ENCODE data around the gene TSPAN3. TPM values are rescaled to one million over a fixed set of nuclear protein-coding genes. Genes with fewer than 3 reads are reported as not detected.

The TSPAN3 gene
- total and polyA plus RNA-seq, 4 experiments from 2014 or later = 13.3 to 35.9 (median 25.0) TPM

- Mint-ChIP-seq H3K27me3 (no peaks in the 10 kb centered on the region), H3K9me3 (no peaks in the 10 kb centered on the region), H3K4me3 (peak overlapping the region in 7 of 8 donors; percentile 13 to 84 (median 59)), H3K36me3 (peaks cover 11 to 58% of the 10 kb centered on the region in 2 donors), H3K27ac (peak overlapping the region; percentile 60 to 95 (median 90)), H3K4me1 (peaks cover 60 to 98% (median 82%) of the 10 kb centered on the region in 4 donors)
- Histone ChIP-seq H3K27me3 (ENCODE audit: insufficient read depth, low read length) (no peaks in the 10 kb centered on the region), H3K36me3 (ENCODE audit: insufficient read depth, low read length) (peaks cover 13% of the 10 kb centered on the region), H3K27ac (ENCODE audit: low read depth, low read length) (peak overlapping the region; percentile 68), H3K4me1 (ENCODE audit: insufficient read depth, low read length) (peaks cover 99% of the 10 kb centered on the region), H3K9me3 (ENCODE audit: control insufficient read depth in 1 of 2, low read length in 2 of 2) (no peaks in the 10 kb centered on the region), H3K4me3 (ENCODE audit: low read length in 2 of 2) (no peak overlapping the region)
- POLR2A ChIA-PET (ENCODE audit: partially characterized antibody) = interaction anchor here (1.1 to 9.4 kb wide), 2 partner anchors 13 to 17 kb away, joined by 5 to 472 read pairs; no protein-coding TSS in a partner anchor
- CTCF ChIA-PET (ENCODE audit: partially characterized antibody) = interaction anchor here (1.0 to 2.0 kb wide), 3 partner anchors 21 to 27 kb away, joined by 3 to 8 read pairs (median 4); no protein-coding TSS in a partner anchor
- no peak for DNase-seq
- intact Hi-C loops (cut with micrococcal nuclease) = no loop called here
Observed at GRCh38 chr15:77001351-77001750, 69.6 kb downstream of the TSPAN3 start.

GRCh38 chr15:76999996-77000395 lies 70.9 kb downstream of the TSPAN3 start:
- CTCF ChIA-PET (ENCODE audit: partially characterized antibody) = interaction anchor here (2.0 kb wide), 1 partner anchor 26 kb away, joined by 8 read pairs; no protein-coding TSS in a partner anchor
- POLR2A ChIA-PET (ENCODE audit: partially characterized antibody) = interaction anchor here (1.0 to 9.4 kb wide), 2 partner anchors 18 to 25 kb away, joined by 4 to 472 read pairs; no protein-coding TSS in a partner anchor
- H3K36me3 ChIP-seq (ENCODE audit: insufficient read depth, low read length) = peaks cover 13% of the 10 kb centered on the region
- intact Hi-C loops (cut with micrococcal nuclease) = no loop called here
- H3K27me3 ChIP-seq (ENCODE audit: insufficient read depth, low read length) = no peaks in the 10 kb centered on the region
- H3K9me3 Mint-ChIP-seq = no peaks in the 10 kb centered on the region
- no peak overlapping the region for H3K4me3 ChIP-seq (ENCODE audit: low read length in 2 of 2)
- peak in 1 of 5 donors; percentile 59 for DNase-seq
- peak overlapping the region; percentile 57 to 97 (median 76) for H3K27ac Mint-ChIP-seq
- no peaks in the 10 kb centered on the region for H3K27me3 Mint-ChIP-seq
- H3K9me3 ChIP-seq (ENCODE audit: control insufficient read depth in 1 of 2, low read length in 2 of 2) = no peaks in the 10 kb centered on the region
- H3K27ac ChIP-seq (ENCODE audit: low read depth, low read length) = peak overlapping the region; percentile 79
- H3K4me1 ChIP-seq (ENCODE audit: insufficient read depth, low read length) = peaks cover 85% of the 10 kb centered on the region
- H3K36me3 Mint-ChIP-seq = peaks cover 11 to 52% of the 10 kb centered on the region in 2 donors
- peaks cover 51 to 95% (median 73%) of the 10 kb centered on the region in 4 donors for H3K4me1 Mint-ChIP-seq
- H3K4me3 Mint-ChIP-seq = peak overlapping the region in 7 of 8 donors; percentile 21 to 97 (median 48)

DNA sequence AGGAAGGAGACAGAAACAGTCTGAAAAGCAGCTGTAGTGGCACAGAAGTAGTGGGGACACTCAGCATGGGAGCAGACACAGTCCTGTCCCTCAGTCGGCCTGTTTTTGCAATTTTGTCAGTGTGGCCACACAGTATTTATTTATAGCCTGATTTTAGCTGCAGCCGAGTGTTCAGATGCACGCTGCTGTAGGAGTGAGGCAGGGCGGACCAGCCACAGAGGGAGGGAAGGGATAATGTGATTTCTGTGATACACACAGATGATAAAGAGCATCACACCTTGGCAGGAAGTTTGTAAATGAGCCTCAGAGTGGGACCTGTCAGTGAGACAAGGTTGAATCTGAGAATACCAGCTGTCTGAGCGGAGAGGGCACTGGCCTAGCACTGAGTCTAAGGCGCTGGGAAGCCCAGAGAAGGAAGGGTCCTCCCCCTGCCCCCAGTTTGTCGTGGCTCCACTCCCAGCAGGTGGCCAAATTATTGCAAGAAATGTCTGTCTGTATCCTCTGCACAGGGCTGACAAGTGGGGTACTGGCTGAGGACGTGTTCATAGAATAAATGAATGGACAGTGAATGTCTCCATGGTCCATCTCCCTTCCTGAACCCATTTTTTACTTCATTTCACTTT lies 72.1 kb downstream of the TSPAN3 start:
- Histone ChIP-seq H3K9me3 (ENCODE audit: control insufficient read depth in 1 of 2, low read length in 2 of 2) (no peaks in the 10 kb centered on the region), H3K27me3 (ENCODE audit: insufficient read depth, low read length) (no peaks in the 10 kb centered on the region), H3K27ac (ENCODE audit: low read depth, low read length) (peak overlapping the region; percentile 79), H3K4me1 (ENCODE audit: insufficient read depth, low read length) (peaks cover 84% of the 10 kb centered on the region), H3K36me3 (ENCODE audit: insufficient read depth, low read length) (peaks cover 13% of the 10 kb centered on the region), H3K4me3 (ENCODE audit: low read length in 2 of 2) (peak overlapping the region in 1 of 2 donors; percentile 94)
- CTCF ChIA-PET (ENCODE audit: partially characterized antibody) = interaction anchor here (0.8 to 6.6 kb wide), 6 partner anchors 8 to 545 kb away, joined by 3 to 69 read pairs (median 8); no protein-coding TSS in a partner anchor
- H3K4me1 Mint-ChIP-seq = peaks cover 48 to 95% (median 72%) of the 10 kb centered on the region in 4 donors
- peak; percentile 16 to 63 (median 32) for DNase-seq
- intact Hi-C loops (cut with micrococcal nuclease) = no loop called here
- peaks cover 7 to 47% of the 10 kb centered on the region in 2 donors for H3K36me3 Mint-ChIP-seq
- H3K9me3 Mint-ChIP-seq = no peaks in the 10 kb centered on the region
- peak overlapping the region; percentile 56 to 97 (median 96) for H3K4me3 Mint-ChIP-seq
- peak overlapping the region; percentile 65 to 97 (median 92) for H3K27ac Mint-ChIP-seq
- POLR2A ChIA-PET (ENCODE audit: partially characterized antibody) = interaction anchor here (0.9 to 9.4 kb wide), 6 partner anchors 7 to 67 kb away, joined by 3 to 472 read pairs (median 34); partner anchors contain the start of gene RCN2
- no peaks in the 10 kb centered on the region for H3K27me3 Mint-ChIP-seq

- Histone ChIP-seq H3K27ac (ENCODE audit: low read depth, low read length) (peak overlapping the region; percentile 79), H3K27me3 (ENCODE audit: insufficient read depth, low read length) (no peaks in the 10 kb centered on the region), H3K36me3 (ENCODE audit: insufficient read depth, low read length) (peaks cover 13% of the 10 kb centered on the region), H3K4me1 (ENCODE audit: insufficient read depth, low read length) (peaks cover 71% of the 10 kb centered on the region), H3K9me3 (ENCODE audit: control insufficient read depth in 1 of 2, low read length in 2 of 2) (no peaks in the 10 kb centered on the region), H3K4me3 (ENCODE audit: low read length in 2 of 2) (peak overlapping the region; percentile 94 to 96)
- POLR2A ChIA-PET (ENCODE audit: partially characterized antibody) = interaction anchor here (0.9 to 9.4 kb wide), 17 partner anchors 9 to 95 kb away, joined by 3 to 472 read pairs (median 4); partner anchors contain the start of genes RCN2, SCAPER and TSPAN3
- intact Hi-C loops (cut with micrococcal nuclease) = loop anchor here (2.0 kb wide), 1 partner anchor 24 kb away; no protein-coding TSS in a partner anchor
- CTCF ChIA-PET (ENCODE audit: partially characterized antibody) = interaction anchor here (0.9 to 6.6 kb wide), 6 partner anchors 9 to 27 kb away, joined by 5 to 69 read pairs (median 20); no protein-coding TSS in a partner anchor
- Mint-ChIP-seq H3K4me3 (peak overlapping the region; percentile 94 to 97 (median 96)), H3K27me3 (no peaks in the 10 kb centered on the region), H3K27ac (peak overlapping the region; percentile 76 to 97 (median 92)), H3K4me1 (peaks cover 42 to 95% (median 64%) of the 10 kb centered on the region in 4 donors), H3K9me3 (peaks cover 0 to 2% (median 0%) of the 10 kb centered on the region in 8 donors), H3K36me3 (peaks cover 7 to 30% of the 10 kb centered on the region in 2 donors)
- DNase-seq = peak; percentile 43 to 81 (median 55)
Observed at GRCh38 chr15:76996526-76997401, 74.1 kb downstream of the TSPAN3 start.

DNA sequence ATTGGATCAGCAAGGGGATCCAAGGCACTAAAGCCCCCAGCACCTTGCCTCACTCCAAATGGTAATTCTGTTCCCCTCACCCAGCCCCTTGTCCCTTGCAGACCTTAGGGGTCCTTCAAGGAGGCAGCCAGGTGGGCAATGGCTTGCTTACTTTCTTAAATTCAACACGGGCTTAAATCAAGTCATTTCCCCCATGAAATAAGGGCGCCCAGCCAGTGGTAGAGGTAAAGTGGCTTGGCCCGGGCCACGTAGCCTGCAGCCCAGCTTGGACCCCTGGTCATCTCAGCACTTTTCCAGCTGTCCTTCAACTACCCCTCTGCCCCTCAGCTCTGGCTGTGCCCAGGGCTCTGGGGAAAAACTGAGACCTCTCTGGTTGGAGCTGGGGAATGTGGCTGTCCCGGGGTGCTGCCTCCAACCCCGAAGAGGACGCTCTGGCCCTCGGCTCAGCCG lies 74.8 kb downstream of the TSPAN3 start:
- peaks cover 4 to 27% of the 10 kb centered on the region in 2 donors for H3K36me3 Mint-ChIP-seq
- H3K4me3 ChIP-seq (ENCODE audit: low read length in 2 of 2) = peak overlapping the region; percentile 94 to 96
- H3K4me1 ChIP-seq (ENCODE audit: insufficient read depth, low read length) = peaks cover 65% of the 10 kb centered on the region
- peaks cover 12% of the 10 kb centered on the region for H3K36me3 ChIP-seq (ENCODE audit: insufficient read depth, low read length)
- peak overlapping the region; percentile 94 to 97 (median 96) for H3K4me3 Mint-ChIP-seq
- H3K27ac ChIP-seq (ENCODE audit: low read depth, low read length) = peak overlapping the region; percentile 79
- peak overlapping the region; percentile 92 to 97 (median 96) for H3K27ac Mint-ChIP-seq
- no peaks in the 10 kb centered on the region for H3K27me3 Mint-ChIP-seq
- POLR2A ChIA-PET (ENCODE audit: partially characterized antibody) = interaction anchor here (0.9 to 9.4 kb wide), 16 partner anchors 9 to 95 kb away, joined by 3 to 472 read pairs (median 5); partner anchors contain the start of genes RCN2, SCAPER and TSPAN3
- H3K9me3 Mint-ChIP-seq = peaks cover 0 to 2% (median 0%) of the 10 kb centered on the region in 8 donors
- CTCF ChIA-PET (ENCODE audit: partially characterized antibody) = interaction anchor here (0.9 to 6.6 kb wide), 9 partner anchors 9 to 129 kb away, joined by 3 to 69 read pairs (median 5); partner anchors contain the start of gene RCN2
- H3K9me3 ChIP-seq (ENCODE audit: control insufficient read depth in 1 of 2, low read length in 2 of 2) = no peaks in the 10 kb centered on the region
- intact Hi-C loops (cut with micrococcal nuclease) = loop anchor here (2.0 kb wide), 1 partner anchor 23 kb away; no protein-coding TSS in a partner anchor
- no peak for DNase-seq
- H3K4me1 Mint-ChIP-seq = peaks cover 39 to 95% (median 58%) of the 10 kb centered on the region in 4 donors
- no peaks in the 10 kb centered on the region for H3K27me3 ChIP-seq (ENCODE audit: insufficient read depth, low read length)

Measured in CD4-positive, alpha-beta memory T cell (primary cell).